Upper lobe of left lung (tissue), 6 donors: ENCODE data around the gene PRKG1. TPM values are rescaled to one million over a fixed set of nuclear protein-coding genes. Genes with fewer than 3 reads are reported as not detected.
"Not testable (repeated sequence)": the region's sequence is repeated elsewhere in the genome, so short reads cannot be mapped to it uniquely, and the experiment has no call there.

Source experiments
- ATAC-seq, 2 donors: fragments of 200-7000 bp; cut with Tn5 transposase; one replicate each; pipeline ENCODE4 v1.9.1; 2022; ENCODE audit warnings: mild to moderate bottlenecking in 2 of 2, moderate library complexity in 2 of 2; ENCODE audit not compliant: low FRiP score in 2 of 2
- DNase-seq, 2 donors: peaks; one replicate each; pipeline ENCODE4 v3.0.0-alpha.2; 2019 to 2020
- H3K27ac ChIP-seq, 4 donors: fragments of 200-600 bp; sonication (generic); one replicate each; pipeline ENCODE4 v1.5.1; 2016 to 2019
- H3K27me3 ChIP-seq, 4 donors: fragments of 200-600 bp; sonication (generic); one replicate each; pipeline ENCODE4 v1.5.1; 2017 to 2019
- H3K36me3 ChIP-seq, 4 donors: fragments of 200-600 bp; sonication (generic); one replicate each; pipeline ENCODE4 v1.5.1; 2016 to 2019
- H3K4me1 ChIP-seq, 4 donors: fragments of 200-600 bp; sonication (generic); one replicate each; pipeline ENCODE4 v1.5.1; 2018 to 2019
- H3K4me3 ChIP-seq, 4 donors: fragments of 200-600 bp; sonication (generic); one replicate each; pipeline ENCODE4 v1.5.1; 2017 to 2019; ENCODE audit warnings: mild to moderate bottlenecking in 2 of 4, moderate library complexity in 1 of 4
- H3K9me3 ChIP-seq, 4 donors: fragments of 200-600 bp; sonication (generic); one replicate each; pipeline ENCODE4 v1.5.1; 2018 to 2019
- CTCF ChIP-seq, 6 experiments: fragments of 450-650 bp in 4 of 6; fragments of 200-600 bp in 2 of 6; sonication (generic) in 2 of 6; IDR thresholded peaks; one replicate each; pipeline ENCODE4 v1.5.1; 2016 to 2019; ENCODE audit warnings: antibody characterized with exemption in 6 of 6
- EP300 ChIP-seq, 4 donors: sonication (generic); formaldehyde crosslinking; IDR thresholded peaks; one replicate each; pipeline ENCODE4 v1.5.1; 2017; ENCODE audit warnings: antibody characterized with exemption in 4 of 4, control low read depth in 2 of 4
- POLR2A ChIP-seq, 4 donors: fragments of 450-650 bp; IDR thresholded peaks; one replicate each; pipeline ENCODE4 v1.5.1; 2016 to 2017; ENCODE audit warnings: antibody characterized with exemption in 4 of 4, mild to moderate bottlenecking in 2 of 4
- POLR2AphosphoS5 ChIP-seq, 2 donors: sonication (generic); formaldehyde crosslinking; IDR thresholded peaks; one replicate each; pipeline ENCODE4 v1.5.1; 2017; ENCODE audit warnings: antibody characterized with exemption in 2 of 2
- WGBS, 2 donors: methylation state at CpG; one replicate each; pipeline ENCODE4 v1.1.5; 2017 to 2018; 5-methylcytosine and 5-hydroxymethylcytosine counted together
- total RNA-seq, 6 donors: library from RNA; depleted of rRNA in 4 of 6; stranded (reverse); fragments of >200 nt in 4 of 6; gene quantifications; one replicate each; pipeline versions ENCODE4 v1.1.0 to v1.2.1, GENCODE V29; 2016 to 2021
- donor health status: DM: no; HTN: no; CAD: no; lungs with moderate emphysema.
- donor health status: DM: no; HTN: yes; CAD: no; lungs with severe emphysema.

The PRKG1 gene
- total RNA-seq, 6 donors from 2014 or later = 12.9 to 43.0 (median 25.0) TPM

- Histone ChIP-seq H3K27me3 (no peaks in the 10 kb centered on the region), H3K27ac (no peak overlapping the region), H3K36me3 (no peaks in the 10 kb centered on the region), H3K9me3 (no peaks in the 10 kb centered on the region), H3K4me3 (no peak overlapping the region), H3K4me1 (no peaks in the 10 kb centered on the region)
- no peak for ATAC-seq
- 78 to 85% methylated on average over 7 of the region's 7 CpGs for WGBS, 2 donors
- TF ChIP-seq POLR2A (IDR thresholded peaks at IDR 0.05) = no peak
- no peak for TF ChIP-seq EP300 (IDR thresholded peaks at IDR 0.05)
- TF ChIP-seq POLR2AphosphoS5 (IDR thresholded peaks at IDR 0.05) = no peak
- no peak for TF ChIP-seq CTCF (IDR thresholded peaks at IDR 0.05)
- no peak for DNase-seq
These were observed 183.4 kb downstream of the PRKG1 start for GRCh38 chr10:51257511-51258248.

GRCh38 chr10:51260376-51260775 is 186.1 kb downstream of the PRKG1 start:
- TF ChIP-seq EP300 (IDR thresholded peaks at IDR 0.05) (no peak), POLR2A (IDR thresholded peaks at IDR 0.05) (no peak)
- no peaks in the 10 kb centered on the region for H3K27me3 ChIP-seq
- no peaks in the 10 kb centered on the region for H3K9me3 ChIP-seq
- DNase-seq = no peak
- H3K36me3 ChIP-seq = no peaks in the 10 kb centered on the region
- H3K27ac ChIP-seq = no peak overlapping the region
- WGBS, 2 donors = 90 to 97% methylated on average over 2 of the region's 2 CpGs
- no peak for ATAC-seq
- no peaks in the 10 kb centered on the region for H3K4me1 ChIP-seq
- no peak overlapping the region for H3K4me3 ChIP-seq

GRCh38 chr10:51266496-51266895 is 192.2 kb downstream of the PRKG1 start:
- H3K9me3 ChIP-seq = no peaks in the 10 kb centered on the region
- WGBS, 2 donors = 83 to 91% methylated on average over 3 of the region's 3 CpGs
- ATAC-seq = no peak

GRCh38 chr10:51267980-51268570 is 193.8 kb downstream of the PRKG1 start:
- not testable (repeated sequence) for DNase-seq

More at GRCh38 chr10:51266496-51266895, 192.2 kb downstream of the PRKG1 start:
- Histone ChIP-seq H3K4me1 (no peaks in the 10 kb centered on the region), H3K27me3 (no peaks in the 10 kb centered on the region), H3K4me3 (no peak overlapping the region), H3K36me3 (no peaks in the 10 kb centered on the region), H3K27ac (no peak overlapping the region)
- DNase-seq = no peak
- no peak for TF ChIP-seq POLR2AphosphoS5 (IDR thresholded peaks at IDR 0.05)
- no peak for TF ChIP-seq POLR2A (IDR thresholded peaks at IDR 0.05)
- TF ChIP-seq EP300 (IDR thresholded peaks at IDR 0.05) = no peak
- TF ChIP-seq CTCF (IDR thresholded peaks at IDR 0.05) = no peak

GRCh38 chr10:51269821-51270220 is 195.5 kb downstream of the PRKG1 start:
- Histone ChIP-seq H3K27me3 (no peaks in the 10 kb centered on the region), H3K4me1 (peaks cover 0 to 8% (median 4%) of the 10 kb centered on the region in 4 donors), H3K9me3 (no peaks in the 10 kb centered on the region), H3K36me3 (no peaks in the 10 kb centered on the region), H3K27ac (no peak overlapping the region), H3K4me3 (no peak overlapping the region)
- DNase-seq = no peak
- TF ChIP-seq EP300 (IDR thresholded peaks at IDR 0.05) (no peak), POLR2AphosphoS5 (IDR thresholded peaks at IDR 0.05) (no peak), CTCF (IDR thresholded peaks at IDR 0.05) (no peak), POLR2A (IDR thresholded peaks at IDR 0.05) (no peak)
- no peak for ATAC-seq

More at GRCh38 chr10:51267980-51268570, 193.8 kb downstream of the PRKG1 start:
- not testable (repeated sequence) for H3K4me3 ChIP-seq, H3K27ac ChIP-seq, H3K27me3 ChIP-seq, H3K9me3 ChIP-seq, H3K36me3 ChIP-seq, H3K4me1 ChIP-seq, ATAC-seq
- WGBS, 2 donors = 92 to 94% methylated on average over 8 of the region's 8 CpGs
